Activated CD4-positive, alpha-beta T cell treated with anti-CD3 and anti-CD28 coated beads, Interleukin-2, amount 50 U/mL, for 16 hours (primary cell): ENCODE data around the gene GRIN1.

Source experiments
- DNase-seq: peaks from one replicate; pipeline ENCODE4 v3.0.0-alpha.2; 2020

GRIN1 gene

DNA sequence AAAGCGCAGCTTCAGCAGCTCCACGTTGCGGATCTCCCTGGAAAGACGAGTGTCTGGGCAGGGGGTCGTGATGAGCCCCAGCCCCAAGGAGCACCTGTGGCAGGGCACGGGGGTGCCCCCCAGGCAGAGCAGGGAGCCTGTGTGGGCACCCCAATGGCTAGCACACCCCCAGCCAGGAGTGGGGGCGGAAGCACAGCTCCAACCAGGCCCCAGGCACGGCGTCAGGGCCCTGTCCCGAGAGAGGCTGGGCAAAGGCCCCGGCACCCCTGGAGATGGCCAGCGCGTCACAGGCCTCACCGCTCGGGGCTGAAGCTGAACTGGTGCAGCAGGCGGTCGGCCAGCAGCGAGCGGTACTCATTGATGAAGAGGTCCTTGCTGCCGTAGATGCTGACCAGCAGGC is 41.5 kb downstream of the GRIN1 start:
- DNase-seq, result no peak

- no peak for DNase-seq
Measured at GRCh38 chr9:137181680-137182079, 42.7 kb downstream of the GRIN1 start.

DNA sequence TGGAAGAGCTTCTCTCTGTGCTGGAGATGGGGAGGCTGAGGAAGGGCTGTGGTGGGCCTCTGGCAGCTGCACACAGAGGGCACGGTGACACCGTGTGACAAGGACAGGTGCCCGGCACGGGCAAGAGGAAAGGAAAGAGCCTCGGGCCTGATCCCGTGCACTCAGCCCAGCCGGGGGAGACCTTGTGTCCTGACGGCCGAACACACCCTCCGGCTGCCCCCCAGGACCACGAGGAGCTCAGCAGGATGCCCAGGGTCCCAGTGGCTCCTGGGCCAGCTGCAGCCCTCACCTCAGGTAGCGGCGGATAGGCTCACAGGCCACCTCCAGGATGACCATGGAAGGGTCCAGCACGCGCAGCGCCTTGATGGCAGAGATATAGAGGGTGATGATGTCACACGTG is 43.9 kb downstream of the GRIN1 start:
- no peak for DNase-seq

- no peak for DNase-seq
Measured at GRCh38 chr9:137183980-137184595, 45.1 kb downstream of the GRIN1 start.

DNA sequence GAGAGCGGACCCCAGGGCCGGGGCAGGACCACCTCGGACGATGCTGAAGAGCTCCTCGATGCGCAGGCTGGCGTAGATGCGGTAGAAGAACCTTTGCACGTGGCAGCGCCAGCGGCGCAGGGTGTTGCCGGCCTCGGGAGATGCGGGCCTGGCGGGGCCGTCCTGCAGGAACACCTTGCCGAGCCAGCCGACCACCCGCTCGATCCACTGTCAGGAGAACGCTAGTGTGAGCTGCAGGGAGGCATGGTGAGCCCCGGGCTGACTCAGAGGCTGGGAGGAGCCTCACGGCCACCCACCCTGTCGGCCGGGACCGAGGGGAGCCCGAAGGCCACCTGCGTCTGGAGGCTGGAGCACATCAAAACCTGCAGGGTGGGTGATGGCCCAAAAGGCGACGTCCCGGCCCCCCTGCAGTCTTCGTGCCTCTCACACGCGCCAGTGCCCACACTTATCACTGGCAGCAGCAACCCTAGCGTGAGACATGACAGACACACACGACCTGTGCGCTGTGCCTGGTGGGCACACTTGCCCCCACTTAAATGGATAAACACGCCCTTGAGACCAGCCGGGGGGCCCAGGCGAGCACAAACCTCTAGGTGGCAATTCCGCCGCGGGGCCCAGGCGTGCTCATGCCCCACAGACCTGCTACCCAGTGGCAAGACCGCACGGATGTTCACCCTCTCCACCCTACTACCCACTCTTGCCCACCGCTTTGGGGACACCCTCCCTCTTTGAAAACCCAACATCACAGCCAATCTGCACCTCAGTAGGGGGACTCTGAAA is 46.1 kb downstream of the GRIN1 start:
- no peak for DNase-seq

GRCh38 chr9:137185921-137186320 is 47.0 kb downstream of the GRIN1 start:
- DNase-seq, result no peak

GRCh38 chr9:137186385-137186784 is 47.4 kb downstream of the GRIN1 start:
- no peak for DNase-seq

DNA sequence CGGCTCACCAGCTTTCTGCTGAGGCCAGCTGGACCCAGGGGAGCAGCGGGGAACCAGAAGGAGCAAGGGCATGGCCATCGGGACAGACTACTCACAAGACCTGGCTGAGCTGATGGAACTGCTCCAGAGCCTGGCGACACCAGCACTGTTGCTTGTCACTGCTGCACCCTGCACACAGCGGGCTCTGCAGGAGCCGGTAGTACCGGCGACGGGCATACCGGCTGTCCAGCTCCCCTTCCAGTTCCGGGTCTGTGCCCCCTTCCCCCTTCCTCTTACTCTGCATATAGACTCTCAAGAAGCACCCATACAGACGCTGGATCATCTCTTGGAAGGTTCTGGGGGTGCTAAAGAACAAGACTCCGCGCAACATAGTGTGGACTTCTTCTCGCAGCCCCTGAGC is 48.4 kb downstream of the GRIN1 start:
- no peak for DNase-seq

DNA sequence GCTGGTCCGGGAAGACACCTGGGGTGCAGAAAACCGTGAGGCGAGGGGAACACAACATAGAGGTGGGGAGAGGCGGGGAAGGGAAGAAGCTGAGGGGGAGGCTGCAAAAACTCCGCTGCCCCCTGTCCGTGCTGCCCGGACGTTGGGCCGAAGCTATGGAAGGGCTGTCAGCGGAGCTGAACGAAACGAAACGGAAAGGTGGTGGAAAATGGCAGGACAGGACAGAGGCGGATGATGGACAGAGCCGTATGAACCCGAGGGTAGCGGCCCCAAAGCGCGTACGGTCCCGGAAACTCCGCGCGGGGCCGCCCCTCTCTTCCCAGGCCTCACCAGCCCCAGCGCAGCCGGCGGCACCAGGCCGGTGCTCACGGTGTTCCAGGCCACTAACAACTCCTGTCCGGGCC is 49.1 kb downstream of the GRIN1 start:
- DNase-seq, result no peak

DNA sequence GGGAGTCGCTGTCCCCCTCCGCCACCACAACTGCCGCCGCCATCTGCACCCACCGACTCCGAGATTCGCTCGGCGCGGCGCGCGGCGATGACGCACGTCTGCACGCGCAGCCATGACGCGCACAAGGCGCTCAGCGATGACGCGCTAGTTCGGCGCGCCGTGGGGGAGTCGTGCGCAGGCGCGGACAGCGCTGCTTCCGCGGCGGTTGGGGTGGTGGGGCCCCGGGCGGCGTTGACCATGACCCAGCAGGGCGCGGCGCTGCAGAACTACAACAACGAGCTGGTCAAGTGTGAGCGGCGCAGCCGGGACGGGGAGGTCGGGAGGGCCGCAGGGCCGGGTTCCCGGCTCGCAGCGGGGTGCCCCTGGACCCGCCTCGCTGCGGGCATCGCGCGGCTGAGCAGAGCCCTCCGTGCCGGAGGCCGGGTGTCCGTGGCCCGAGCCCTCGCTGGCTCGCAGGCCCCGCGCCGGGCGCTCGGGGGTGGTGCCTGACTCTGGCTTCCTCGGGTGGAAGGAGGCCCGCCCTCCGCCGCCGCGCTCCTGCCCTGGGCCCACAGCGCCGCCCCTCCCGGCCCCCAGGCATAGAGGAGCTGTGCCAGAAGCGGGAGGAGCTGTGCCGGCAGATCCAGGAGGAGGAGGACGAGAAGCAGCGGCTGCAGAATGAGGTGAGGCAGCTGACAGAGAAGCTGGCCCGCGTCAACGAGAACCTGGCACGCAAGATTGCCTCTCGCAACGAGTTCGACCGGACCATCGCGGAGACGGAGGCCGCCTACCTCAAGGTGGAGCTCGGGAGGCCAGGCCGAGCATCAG is 49.7 kb downstream of the GRIN1 start, which contains the start of the genes ANAPC2 and SSNA1:
Gene ANAPC2 (minus strand): TSS at position 71 of the 807 bp plus-strand sequence. CDS start 28 bp downstream, at position 43.
Gene SSNA1 (plus strand): TSS at position 187 of the 807 bp plus-strand sequence. CDS start 51 bp downstream, at position 238.
- DNase-seq, result peak; percentile 94

DNA sequence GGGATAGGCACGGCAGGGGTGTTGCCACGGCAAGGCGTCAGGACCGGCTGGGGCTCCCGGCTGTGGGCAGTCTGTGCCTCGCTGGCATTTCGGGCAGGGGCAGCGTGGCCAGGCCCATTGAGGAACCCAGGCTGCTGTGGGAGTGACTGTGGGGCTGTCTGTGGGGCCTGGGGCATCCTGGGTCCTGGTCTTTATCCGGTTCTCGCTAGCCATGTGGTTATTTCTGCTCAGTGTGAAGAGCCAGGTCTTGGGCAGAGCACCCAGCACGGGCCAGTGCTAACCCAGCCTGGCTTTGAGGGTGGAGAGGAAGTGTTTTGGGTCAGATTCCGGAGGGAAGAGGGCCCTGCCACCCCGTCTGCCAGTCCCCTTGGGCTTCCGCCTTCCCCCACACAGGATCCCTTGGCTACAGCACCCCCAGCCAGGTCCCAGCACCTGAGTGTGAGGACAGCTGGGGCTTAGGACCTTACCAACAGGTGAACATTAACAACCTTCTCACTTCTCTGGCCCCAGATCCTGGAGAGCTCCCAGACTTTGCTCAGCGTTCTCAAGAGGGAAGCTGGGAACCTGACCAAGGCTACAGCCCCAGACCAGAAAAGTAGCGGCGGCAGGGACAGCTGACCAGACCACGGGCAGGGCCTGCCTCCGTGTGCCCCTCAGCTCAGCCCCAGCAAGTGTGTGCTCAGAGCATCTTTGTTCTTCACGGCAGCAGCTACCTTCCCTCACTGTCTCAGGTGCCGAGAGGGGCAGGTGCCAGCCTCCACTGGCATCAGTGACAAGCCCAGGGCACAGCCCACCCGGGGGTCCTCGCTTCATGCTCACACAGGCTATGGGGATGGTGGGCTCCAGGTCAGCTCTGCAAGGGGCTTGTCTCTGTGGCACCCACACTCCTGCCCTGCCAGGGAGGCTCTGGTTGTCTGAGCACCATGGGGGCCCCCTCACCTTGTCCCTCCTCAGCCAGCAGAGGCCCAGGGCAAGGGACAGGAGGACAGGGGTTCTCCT is 50.6 kb downstream of the GRIN1 start:
- no peak for DNase-seq

- no peak for DNase-seq
Measured at GRCh38 chr9:137190315-137190856, 51.4 kb downstream of the GRIN1 start.

GRCh38 chr9:137191245-137191644 is 52.3 kb downstream of the GRIN1 start:
- DNase-seq, result no peak

GRCh38 chr9:137191691-137192447 is 52.9 kb downstream of the GRIN1 start:
- no peak for DNase-seq

- no peak for DNase-seq
Measured at GRCh38 chr9:137192448-137192780, 53.5 kb downstream of the GRIN1 start.

DNA sequence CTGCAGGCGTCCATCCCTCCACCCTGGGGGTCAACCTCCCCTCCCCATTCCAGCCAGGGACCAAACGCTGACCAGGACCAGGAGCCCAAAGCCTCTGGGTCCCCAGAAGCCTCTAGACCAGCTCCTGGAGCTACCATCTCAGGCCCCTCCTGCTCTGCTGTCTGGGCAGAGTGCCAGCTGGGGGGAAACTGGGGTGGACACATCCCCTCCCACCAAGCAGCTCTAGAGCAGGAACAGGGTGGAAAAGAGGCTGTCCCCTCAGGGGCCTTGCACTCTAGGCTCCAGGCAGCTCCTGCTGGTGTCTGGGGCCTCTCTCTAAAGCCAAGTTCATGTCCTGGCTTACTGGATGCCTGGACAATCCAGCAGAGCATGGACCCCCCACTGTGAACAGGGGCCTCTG is 53.9 kb downstream of the GRIN1 start:
- DNase-seq, result no peak

DNA sequence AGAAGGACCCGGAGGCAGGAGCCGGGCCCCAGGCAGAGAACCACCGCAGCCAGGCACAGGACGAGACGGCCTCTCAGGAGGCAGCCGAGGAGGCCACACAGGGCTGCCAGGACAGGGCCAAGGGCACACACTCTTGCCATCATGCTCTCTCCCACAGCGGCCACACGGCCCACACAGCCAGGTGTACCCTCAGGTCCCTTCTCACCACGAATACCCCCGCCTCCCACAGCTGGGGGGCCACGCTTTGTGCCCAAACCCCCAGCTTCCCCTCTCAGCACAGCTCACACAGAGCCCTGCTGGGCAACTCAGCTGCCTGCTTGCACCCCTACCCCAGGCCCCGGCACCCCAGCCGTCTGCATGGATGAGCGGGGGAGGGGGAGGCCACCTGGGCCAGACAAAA is 54.8 kb downstream of the GRIN1 start:
- no peak for DNase-seq

- no peak for DNase-seq
Measured at GRCh38 chr9:137194388-137194787, 55.4 kb downstream of the GRIN1 start.

DNA sequence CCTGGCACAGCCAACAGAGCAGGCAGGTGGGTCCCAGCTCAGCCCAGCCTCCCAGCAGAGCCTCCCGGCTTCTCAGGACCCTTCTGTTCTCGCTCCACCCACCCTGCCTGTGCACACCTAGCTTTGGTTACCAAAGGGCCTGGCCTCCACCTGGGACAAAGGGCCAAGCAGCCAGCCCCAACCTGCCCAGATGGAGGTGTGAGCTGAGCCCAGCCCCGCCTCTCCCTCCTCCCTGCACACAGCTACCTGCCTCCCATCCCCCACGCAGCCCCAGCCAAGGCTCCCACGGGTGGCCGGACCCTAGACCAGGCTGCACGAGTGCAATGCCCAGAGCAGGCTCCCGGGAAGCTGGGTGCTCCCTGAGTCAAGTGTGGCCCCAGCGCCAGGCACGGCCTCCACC is 56.0 kb downstream of the GRIN1 start:
- DNase-seq, result no peak

GRCh38 chr9:137195525-137196220 is 56.7 kb downstream of the GRIN1 start:
- no peak for DNase-seq
